Thyroid gland (tissue), 4 donors: ENCODE data around the gene HPS4.

Experiments
- CTCF ChIP-seq, 6 experiments: fragments of 200-600 bp in 3 of 6; fragments of 450-650 bp in 3 of 6; sonication (generic) in 3 of 6; IDR thresholded peaks; one replicate each; pipeline ENCODE4 v1.5.1; 2016 to 2019; ENCODE audit warnings: antibody characterized with exemption in 6 of 6, mild to moderate bottlenecking in 2 of 6, inconsistent platforms in 1 of 6, moderate library complexity in 1 of 6
- POLR2A ChIP-seq, 2 donors: fragments of 450-650 bp; IDR thresholded peaks; one replicate each; pipeline ENCODE4 v1.6.1; 2017; ENCODE audit warnings: antibody characterized with exemption in 2 of 2, mild to moderate bottlenecking in 2 of 2, moderate library complexity in 1 of 2

GRCh38 chr22:26483043-26483438 lies 542 bp downstream of the HPS4 start:
- TF ChIP-seq POLR2A (IDR thresholded peaks at IDR 0.05), result no peak
- TF ChIP-seq CTCF (IDR thresholded peaks at IDR 0.05), result no peak
